ENCODE measurements around the gene MADD.

Gene MADD

GRCh38 chr11:47253660-47254059, 16.3 kb upstream of the MADD start:
- DNase-seq = no peak

- no peak for DNase-seq
Measured at GRCh38 chr11:47254386-47254785, 15.5 kb upstream of the MADD start.

- no peak for DNase-seq
Measured at GRCh38 chr11:47256374-47256773, 13.6 kb upstream of the MADD start.

GRCh38 chr11:47257177-47257516, 12.8 kb upstream of the MADD start:
- no peak for DNase-seq

- DNase-seq = no peak
Measured at GRCh38 chr11:47257517-47258316, 12.2 kb upstream of the MADD start, which contains the start of gene NR1H3. TSS of gene NR1H3 (plus strand) at chr11:47257996. CDS start at chr11:47259217, 1,221 bp downstream.

GRCh38 chr11:47258317-47258902, 11.5 kb upstream of the MADD start:
- DNase-seq = no peak

GRCh38 chr11:47259232-47259977, 10.5 kb upstream of the MADD start:
- peak; percentile 48 to 57 for DNase-seq

GRCh38 chr11:47260366-47260765, 9.6 kb upstream of the MADD start:
- no peak for DNase-seq

- no peak for DNase-seq
Measured at GRCh38 chr11:47261291-47261800, 8.6 kb upstream of the MADD start.

- no peak for DNase-seq
Measured at GRCh38 chr11:47264119-47264518, 5.8 kb upstream of the MADD start.

- DNase-seq = no peak
Measured at GRCh38 chr11:47264521-47264920, 5.4 kb upstream of the MADD start.

- no peak for DNase-seq
Measured at GRCh38 chr11:47267876-47268275, 2.1 kb upstream of the MADD start.

- DNase-seq = no peak
Measured at GRCh38 chr11:47268448-47269001, 1.4 kb upstream of the MADD start.

GRCh38 chr11:47269002-47269828, 718 bp upstream of the MADD start:
- DNase-seq = peak; percentile 86 to 87

- peak; percentile 37 for DNase-seq
Measured at GRCh38 chr11:47270331-47271271, 668 bp downstream of the MADD start.

- no peak for DNase-seq
Measured at GRCh38 chr11:47271328-47271727, 1.4 kb downstream of the MADD start.

- no peak for DNase-seq
Measured at GRCh38 chr11:47271961-47272661, 2.2 kb downstream of the MADD start.

GRCh38 chr11:47272706-47273105, 2.8 kb downstream of the MADD start:
- no peak for DNase-seq

- no peak for DNase-seq
Measured at GRCh38 chr11:47274495-47275235, 4.7 kb downstream of the MADD start.

GRCh38 chr11:47276923-47277322, 7.0 kb downstream of the MADD start:
- no peak for DNase-seq
